ENCODE data around the gene HES1. TPM values are rescaled to one million over a fixed set of nuclear protein-coding genes. Genes with fewer than 3 reads are reported as not detected.

Gene HES1
- total and polyA plus RNA-seq, 9 of the 15 experiments (the other 6 are each of a cell fraction or from before 2014, with no cell fraction given) = 3.4 to 37.0 (median 19.3) TPM

- TF ChIP-seq TEAD4 (IDR thresholded peaks at IDR 0.05; ENCODE audit: low read length) (peak; percentile 16; the same call in 1 of the 2 replicates), TEAD4 (CRISPR knock-in tag; IDR thresholded peaks at IDR 0.05; ENCODE audit: borderline replicate concordance) (no peak), THAP7 (CRISPR knock-in tag; IDR thresholded peaks at IDR 0.05) (peak; percentile 51; the same call in 1 of the 2 replicates), TEAD1 (CRISPR knock-in tag; IDR thresholded peaks at IDR 0.05) (0 out of 4 replicates have a peak, but pooled peaks of 1 of the 2 experiments have one; percentile 51), RBFOX2 (IDR thresholded peaks at IDR 0.05; ENCODE audit: low read depth, low read length) (peak; percentile 89), RNF2 (IDR thresholded peaks at IDR 0.05) (peak; percentile 86; the same call in 1 of the 2 replicates), ARID1B (IDR thresholded peaks at IDR 0.05) (peak; percentile 67), HDAC3 (IDR thresholded peaks at IDR 0.05; ENCODE audit: borderline replicate concordance, partially characterized antibody) (no peak), DPF2 (IDR thresholded peaks at IDR 0.05) (peak; percentile 74; the same call in 1 of the 2 replicates), RBM22 (IDR thresholded peaks at IDR 0.05; ENCODE audit: low read depth, low read length, poor library complexity, severe bottlenecking) (peak; percentile 81), KLF6 (CRISPR knock-in tag; IDR thresholded peaks at IDR 0.05; ENCODE audit: borderline replicate concordance) (0 out of 2 replicates have a peak, but pooled peaks have one; percentile 45), SMAD4 (CRISPR knock-in tag; conservative IDR thresholded peaks at IDR 0.05) (peak; percentile 90), AFF1 (IDR thresholded peaks at IDR 0.05; ENCODE audit: low read depth in 1 of 2, partially characterized antibody in 2 of 2) (peak in 1 of 2 experiments; percentile 24), GATA2 (CRISPR knock-in tag; IDR thresholded peaks at IDR 0.05) (peak; percentile 87), ZC3H4 (CRISPR knock-in tag; IDR thresholded peaks at IDR 0.05; ENCODE audit: borderline replicate concordance) (0 out of 2 replicates have a peak, but pooled peaks have one; percentile 67), SUPT5H (IDR thresholded peaks at IDR 0.05) (0 out of 2 replicates have a peak, but pooled peaks have one; percentile 57), HOXB6 (CRISPR knock-in tag; IDR thresholded peaks at IDR 0.05; ENCODE audit: borderline replicate concordance) (no peak), ELF1 (tag; IDR thresholded peaks at IDR 0.05) (peak; percentile 54), FOXA3 (CRISPR knock-in tag; conservative IDR thresholded peaks at IDR 0.05 in 1 of 2, IDR thresholded peaks at IDR 0.05 in 1 of 2) (peak in 1 of 2 experiments; percentile 41; a peak in 1 of 4 replicates), MTA1 (IDR thresholded peaks at IDR 0.05; ENCODE audit: borderline replicate concordance) (no peak), FOSL1 (tag; conservative IDR thresholded peaks at IDR 0.05) (no peak)
- TF ChIP-seq, protein P1, sequence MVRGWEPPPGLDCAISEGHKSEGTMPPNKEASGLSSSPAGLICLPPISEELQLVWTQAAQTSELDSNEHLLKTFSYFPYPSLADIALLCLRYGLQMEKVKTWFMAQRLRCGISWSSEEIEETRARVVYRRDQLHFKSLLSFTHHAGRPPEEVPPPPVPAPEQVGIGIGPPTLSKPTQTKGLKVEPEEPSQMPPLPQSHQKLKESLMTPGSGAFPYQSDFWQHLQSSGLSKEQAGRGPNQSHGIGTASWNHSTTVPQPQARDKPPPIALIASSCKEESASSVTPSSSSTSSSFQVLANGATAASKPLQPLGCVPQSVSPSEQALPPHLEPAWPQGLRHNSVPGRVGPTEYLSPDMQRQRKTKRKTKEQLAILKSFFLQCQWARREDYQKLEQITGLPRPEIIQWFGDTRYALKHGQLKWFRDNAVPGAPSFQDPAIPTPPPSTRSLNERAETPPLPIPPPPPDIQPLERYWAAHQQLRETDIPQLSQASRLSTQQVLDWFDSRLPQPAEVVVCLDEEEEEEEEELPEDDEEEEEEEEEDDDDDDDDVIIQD (CRISPR knock-in tag; IDR thresholded peaks at IDR 0.05) = no peak
These were observed 4.8 kb downstream of the HES1 start (continued) for GRCh38 chr3:194140520-194141414.
